Liver (tissue), 9 donors: Measurements from ENCODE around the gene NFU1. TPM values are rescaled to one million over a fixed set of nuclear protein-coding genes. Genes with fewer than 3 reads are reported as not detected.

Experiments used
- DNase-seq: peaks from one replicate; pipeline ENCODE4 v3.0.0-alpha.2; 2017; ENCODE audit warnings: low spot score
- H3K27ac ChIP-seq, 2 donors: one replicate each; pipeline ENCODE4 v1.7.0; 2013; ENCODE audit warnings: inconsistent platforms in 2 of 2, low read length in 2 of 2, control low read depth in 1 of 2, low read depth in 1 of 2, mild to moderate bottlenecking in 1 of 2
- H3K27me3 ChIP-seq, 4 donors: one replicate each; pipeline versions ENCODE4 v1.6.1 to v1.7.0; 2013; ENCODE audit warnings: low read length in 3 of 4, inconsistent platforms in 1 of 4, mild to moderate bottlenecking in 1 of 4, moderate library complexity in 1 of 4; ENCODE audit not compliant: control insufficient read depth in 4 of 4, insufficient read depth in 4 of 4
- H3K36me3 ChIP-seq, 4 donors: one replicate each; pipeline versions ENCODE4 v1.6.1 to v1.7.0; 2013; ENCODE audit warnings: low read length in 3 of 4, mild to moderate bottlenecking in 3 of 4, low read depth in 1 of 4, moderate library complexity in 1 of 4; ENCODE audit not compliant: control insufficient read depth in 4 of 4, insufficient read depth in 3 of 4
- H3K4me1 ChIP-seq, 4 donors: one replicate each; pipeline versions ENCODE4 v1.6.1 to v1.7.0; 2013; ENCODE audit warnings: low read length in 3 of 4, mild to moderate bottlenecking in 3 of 4, moderate library complexity in 1 of 4; ENCODE audit not compliant: control insufficient read depth in 4 of 4, insufficient read depth in 4 of 4
- H3K4me3 ChIP-seq, 3 donors: one replicate each; pipeline versions ENCODE4 v1.6.1 to v1.7.0; 2013; ENCODE audit warnings: low read length in 3 of 3, control low read depth in 1 of 3, low read depth in 1 of 3, mild to moderate bottlenecking in 1 of 3
- H3K9ac ChIP-seq, 2 donors: one replicate each; pipeline ENCODE4 v1.7.0; 2013; ENCODE audit warnings: low read length in 2 of 2, mild to moderate bottlenecking in 2 of 2, moderate library complexity in 2 of 2, control low read depth in 1 of 2, low read depth in 1 of 2
- H3K9me3 ChIP-seq, 4 donors: one replicate each; pipeline versions ENCODE4 v1.6.1 to v1.7.0; 2013; ENCODE audit warnings: low read length in 3 of 4; ENCODE audit not compliant: control insufficient read depth in 4 of 4
- EGR1 ChIP-seq, 2 donors: IDR thresholded peaks; 2 replicates each; pipeline ENCODE4 v1.6.1; 2016 to 2018; ENCODE audit warnings: antibody characterized with exemption in 2 of 2, low read depth in 2 of 2
- FOXA1 ChIP-seq: IDR thresholded peaks from 2 replicates; pipeline ENCODE4 v1.6.1; 2016; ENCODE audit warnings: antibody characterized with exemption
- FOXA2 ChIP-seq: IDR thresholded peaks from 2 replicates; pipeline ENCODE4 v1.6.1; 2016; ENCODE audit warnings: antibody characterized with exemption
- GABPA ChIP-seq, 2 donors: IDR thresholded peaks in 1 of 2; conservative IDR thresholded peaks in 1 of 2; 2 replicates each; pipeline ENCODE4 v1.6.1; 2016; ENCODE audit warnings: antibody characterized with exemption in 2 of 2, mild to moderate bottlenecking in 1 of 2, moderate library complexity in 1 of 2
- HNF4A ChIP-seq, 2 donors: conservative IDR thresholded peaks; 2 replicates each; pipeline ENCODE4 v1.6.1; 2016; ENCODE audit warnings: antibody characterized with exemption in 2 of 2, mild to moderate bottlenecking in 2 of 2
- HNF4G ChIP-seq: IDR thresholded peaks from 2 replicates; pipeline ENCODE4 v1.6.1; 2016; ENCODE audit warnings: antibody characterized with exemption
- SP1 ChIP-seq: IDR thresholded peaks from 2 replicates; pipeline ENCODE4 v1.6.1; 2018; ENCODE audit warnings: antibody characterized with exemption, mild to moderate bottlenecking
- YY1 ChIP-seq: IDR thresholded peaks from 2 replicates; pipeline ENCODE4 v1.6.1; 2016; ENCODE audit warnings: antibody characterized with exemption, mild to moderate bottlenecking
- WGBS: extraction: QIAGEN DNeasy Blood & Tissue Kit; methylation state at CpG from one replicate; pipeline ENCODE4 v1.1.7; 2013; 5-methylcytosine and 5-hydroxymethylcytosine counted together
- polyA plus RNA-seq, 2 donors: library from polyadenylated mRNA; stranded (reverse) in 1 of 2; unstranded in 1 of 2; fragments of 200-250 nt in 1 of 2; fragments of >200 nt in 1 of 2; fragmentation: Nextera tagmentation in 1 of 2; extraction: Ambion mirVana in 1 of 2; gene quantifications; one replicate each; pipeline versions ENCODE4 v1.2.1 to v1.2.3, GENCODE V29; 2013 to 2015
- total RNA-seq, 2 donors: library from RNA; depleted of rRNA; stranded (reverse); fragments of >200 nt; gene quantifications; one replicate each; pipeline ENCODE4 v1.2.3, GENCODE V29; 2014
- TF ChIP-seq, protein P1 (sequence below): fragments of 150-350 bp; IDR thresholded peaks from 2 replicates; pipeline ENCODE4 v1.5.1; 2017; ENCODE audit warnings: improper control_type of control experiment, low read depth, low read length; ENCODE audit not compliant: missing input control
- TF ChIP-seq, protein P2 (sequence below): IDR thresholded peaks from 2 replicates; pipeline ENCODE4 v1.6.1; 2016; ENCODE audit warnings: antibody characterized with exemption
- donor health status: healthy.
- donor health status: healthy.
- donor health status: healthy.
- donor health status: healthy.
- donor health status: healthy.

Gene NFU1
- total and polyA plus RNA-seq, 4 donors: 7.4 to 37.4 (median 16.0) TPM

GRCh38 chr2:69456154-69456553 is 18.9 kb upstream of the NFU1 start:
- no peak overlapping the region for H3K27ac ChIP-seq
- no peaks in the 10 kb centered on the region for H3K36me3 ChIP-seq
- DNase-seq: no peak
- TF ChIP-seq, protein P1, sequence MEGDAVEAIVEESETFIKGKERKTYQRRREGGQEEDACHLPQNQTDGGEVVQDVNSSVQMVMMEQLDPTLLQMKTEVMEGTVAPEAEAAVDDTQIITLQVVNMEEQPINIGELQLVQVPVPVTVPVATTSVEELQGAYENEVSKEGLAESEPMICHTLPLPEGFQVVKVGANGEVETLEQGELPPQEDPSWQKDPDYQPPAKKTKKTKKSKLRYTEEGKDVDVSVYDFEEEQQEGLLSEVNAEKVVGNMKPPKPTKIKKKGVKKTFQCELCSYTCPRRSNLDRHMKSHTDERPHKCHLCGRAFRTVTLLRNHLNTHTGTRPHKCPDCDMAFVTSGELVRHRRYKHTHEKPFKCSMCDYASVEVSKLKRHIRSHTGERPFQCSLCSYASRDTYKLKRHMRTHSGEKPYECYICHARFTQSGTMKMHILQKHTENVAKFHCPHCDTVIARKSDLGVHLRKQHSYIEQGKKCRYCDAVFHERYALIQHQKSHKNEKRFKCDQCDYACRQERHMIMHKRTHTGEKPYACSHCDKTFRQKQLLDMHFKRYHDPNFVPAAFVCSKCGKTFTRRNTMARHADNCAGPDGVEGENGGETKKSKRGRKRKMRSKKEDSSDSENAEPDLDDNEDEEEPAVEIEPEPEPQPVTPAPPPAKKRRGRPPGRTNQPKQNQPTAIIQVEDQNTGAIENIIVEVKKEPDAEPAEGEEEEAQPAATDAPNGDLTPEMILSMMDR: no peak
- TF ChIP-seq SP1 (no peak), EGR1 (IDR thresholded peaks at IDR 0.05; ENCODE audit: low read depth in 2 of 2) (no peak), GABPA (IDR thresholded peaks at IDR 0.05 in 1 of 2, conservative IDR thresholded peaks at IDR 0.05 in 1 of 2) (no peak), FOXA2 (no peak), HNF4A (conservative IDR thresholded peaks at IDR 0.05) (no peak)
- no peak overlapping the region for H3K9ac ChIP-seq
- no peaks in the 10 kb centered on the region for H3K9me3 ChIP-seq
- H3K27me3 ChIP-seq: no peaks in the 10 kb centered on the region
- 98% methylated on average over 7 of the region's 7 CpGs for WGBS
- no peak overlapping the region for H3K4me3 ChIP-seq
- H3K4me1 ChIP-seq: no peaks in the 10 kb centered on the region

DNA sequence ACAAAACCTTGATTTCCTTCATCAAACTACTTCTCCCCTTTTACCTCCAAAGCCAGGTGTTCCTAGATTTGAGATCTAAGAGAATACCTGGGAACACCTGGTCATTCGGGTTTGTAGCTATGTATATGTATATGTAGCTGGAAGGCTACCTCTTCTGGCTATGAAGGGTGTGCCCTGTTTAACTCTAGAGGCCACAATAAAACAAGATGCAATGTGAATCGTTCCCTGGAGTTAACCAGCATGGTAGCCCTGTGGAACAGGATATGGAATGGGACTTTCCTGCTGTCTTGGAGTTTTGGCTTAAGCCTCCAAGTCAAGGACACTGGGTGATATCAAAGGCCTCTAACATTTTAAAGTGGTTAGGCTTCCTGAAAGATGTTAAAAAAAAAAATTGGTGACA is 17.7 kb upstream of the NFU1 start:
- TF ChIP-seq, protein P2, sequence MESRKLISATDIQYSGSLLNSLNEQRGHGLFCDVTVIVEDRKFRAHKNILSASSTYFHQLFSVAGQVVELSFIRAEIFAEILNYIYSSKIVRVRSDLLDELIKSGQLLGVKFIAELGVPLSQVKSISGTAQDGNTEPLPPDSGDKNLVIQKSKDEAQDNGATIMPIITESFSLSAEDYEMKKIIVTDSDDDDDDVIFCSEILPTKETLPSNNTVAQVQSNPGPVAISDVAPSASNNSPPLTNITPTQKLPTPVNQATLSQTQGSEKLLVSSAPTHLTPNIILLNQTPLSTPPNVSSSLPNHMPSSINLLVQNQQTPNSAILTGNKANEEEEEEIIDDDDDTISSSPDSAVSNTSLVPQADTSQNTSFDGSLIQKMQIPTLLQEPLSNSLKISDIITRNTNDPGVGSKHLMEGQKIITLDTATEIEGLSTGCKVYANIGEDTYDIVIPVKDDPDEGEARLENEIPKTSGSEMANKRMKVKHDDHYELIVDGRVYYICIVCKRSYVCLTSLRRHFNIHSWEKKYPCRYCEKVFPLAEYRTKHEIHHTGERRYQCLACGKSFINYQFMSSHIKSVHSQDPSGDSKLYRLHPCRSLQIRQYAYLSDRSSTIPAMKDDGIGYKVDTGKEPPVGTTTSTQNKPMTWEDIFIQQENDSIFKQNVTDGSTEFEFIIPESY: no peak
- TF ChIP-seq YY1 (no peak), FOXA1 (no peak)
- no peak overlapping the region for H3K9ac ChIP-seq
- no peak overlapping the region for H3K4me3 ChIP-seq
- no peaks in the 10 kb centered on the region for H3K9me3 ChIP-seq
- no peaks in the 10 kb centered on the region for H3K4me1 ChIP-seq
- H3K27ac ChIP-seq: no peak overlapping the region
- H3K36me3 ChIP-seq: no peaks in the 10 kb centered on the region
- H3K27me3 ChIP-seq: no peaks in the 10 kb centered on the region
- WGBS: 86% methylated on average over 2 of the region's 2 CpGs
- DNase-seq: no peak

DNA sequence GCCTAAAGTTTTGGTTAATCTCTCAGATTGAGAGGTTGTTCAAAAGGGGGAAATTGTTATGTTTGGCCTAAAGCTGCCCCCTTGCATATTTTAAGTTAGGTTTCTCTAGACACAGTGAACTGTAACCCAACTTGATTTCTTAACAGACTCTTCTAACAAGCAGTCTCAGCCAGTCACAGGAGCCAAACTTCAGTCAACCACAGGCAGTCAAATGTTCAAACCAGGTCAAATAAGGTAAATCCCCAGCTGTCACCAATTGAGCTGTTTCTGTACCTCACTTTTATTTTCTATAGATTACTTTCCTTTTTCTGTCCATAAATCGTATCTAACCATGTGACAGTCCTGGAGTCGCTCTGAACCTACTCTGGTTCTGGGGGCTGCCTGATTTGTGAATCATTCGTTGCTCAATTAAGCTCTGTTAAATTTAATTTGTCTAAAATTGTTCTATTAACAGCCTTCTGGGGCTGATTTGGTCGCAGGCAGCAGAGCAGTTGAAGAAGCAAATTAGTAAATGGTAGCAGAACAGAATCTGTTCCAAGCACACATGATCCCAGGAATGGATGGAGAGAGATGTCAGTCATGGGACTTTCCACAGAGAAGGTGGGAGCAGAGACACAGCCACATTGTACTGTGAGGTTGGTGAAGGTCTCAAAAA is 16.4 kb upstream of the NFU1 start:
- Histone ChIP-seq H3K4me3 (no peak overlapping the region), H3K27me3 (no peaks in the 10 kb centered on the region), H3K4me1 (no peaks in the 10 kb centered on the region), H3K36me3 (no peaks in the 10 kb centered on the region), H3K27ac (no peak overlapping the region), H3K9me3 (no peaks in the 10 kb centered on the region), H3K9ac (no peak overlapping the region)
- TF ChIP-seq HNF4A (conservative IDR thresholded peaks at IDR 0.05) (no peak), HNF4G (no peak)
- TF ChIP-seq, protein P2: no peak
- DNase-seq: no peak
- WGBS: 86% methylated on average over 4 of the region's 4 CpGs
